VCaP (cell line): Measurements from ENCODE around the gene ACTR3.

Experiments
- H3K27ac ChIP-seq: fragments of 450-650 bp; 2 replicates; pipeline ENCODE4 v1.5.1; 2017
- CTCF ChIP-seq: fragments of 450-650 bp; conservative IDR thresholded peaks from 2 replicates; pipeline ENCODE4 v1.5.1; 2017; ENCODE audit warnings: mild to moderate bottlenecking, moderate library complexity

Gene ACTR3

DNA sequence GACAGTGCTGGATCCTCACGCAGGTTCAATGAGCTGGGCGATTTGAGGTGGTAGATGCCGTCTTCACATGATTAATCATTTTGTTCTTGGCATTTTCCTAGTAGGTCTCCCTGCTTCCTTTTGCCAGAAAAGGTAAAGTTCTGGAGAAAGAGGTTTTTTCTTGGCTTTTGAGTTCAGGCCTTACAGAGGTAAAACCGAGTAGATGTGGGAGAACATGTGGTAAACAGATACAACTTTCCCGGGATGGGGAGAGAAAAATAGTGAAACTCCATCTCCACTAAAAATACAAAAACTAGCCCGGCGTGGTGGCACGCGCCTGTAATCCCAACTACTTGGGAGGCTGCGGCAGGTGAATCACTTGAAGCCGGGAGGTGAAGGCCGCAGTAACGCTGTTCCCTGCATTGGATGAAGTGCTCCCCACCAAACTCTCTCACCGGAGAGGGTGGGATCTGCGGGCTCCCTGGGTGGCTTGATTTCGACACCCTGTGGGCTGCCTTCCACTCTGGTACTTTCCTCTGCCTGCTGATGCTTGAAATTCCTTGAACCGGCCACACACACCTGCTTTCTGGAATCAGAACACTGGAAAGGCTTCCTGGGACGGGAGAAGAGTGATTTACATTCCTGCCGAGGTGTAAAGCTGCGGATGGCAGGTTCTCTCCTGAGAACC lies 88.8 kb downstream of the ACTR3 start:
- TF ChIP-seq CTCF = no peak
- no peak overlapping the region for H3K27ac ChIP-seq

- H3K27ac ChIP-seq = no peak overlapping the region
- TF ChIP-seq CTCF = no peak
Measured at GRCh38 chr2:113979191-113980128, 89.6 kb downstream of the ACTR3 start.

DNA sequence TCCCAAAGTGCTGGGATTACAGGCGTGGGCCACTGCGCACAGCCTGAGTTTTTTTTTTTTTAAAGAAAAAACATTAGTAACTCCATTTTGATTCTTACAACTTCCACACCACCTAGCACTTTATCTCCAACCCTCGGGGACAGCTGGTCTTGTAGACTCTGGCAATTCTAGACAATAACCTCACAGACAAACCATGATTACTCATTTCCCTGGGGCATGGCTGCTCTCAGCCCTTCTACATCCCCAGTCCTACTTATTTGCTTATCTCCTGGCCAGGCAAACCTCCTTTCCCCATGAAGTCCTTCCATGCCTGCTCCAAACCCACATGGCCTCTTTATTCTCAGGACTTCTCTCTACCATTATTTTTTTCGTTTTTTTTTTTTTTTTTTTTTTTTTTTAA lies 91.1 kb downstream of the ACTR3 start:
- no peak for TF ChIP-seq CTCF
- no peak overlapping the region for H3K27ac ChIP-seq

DNA sequence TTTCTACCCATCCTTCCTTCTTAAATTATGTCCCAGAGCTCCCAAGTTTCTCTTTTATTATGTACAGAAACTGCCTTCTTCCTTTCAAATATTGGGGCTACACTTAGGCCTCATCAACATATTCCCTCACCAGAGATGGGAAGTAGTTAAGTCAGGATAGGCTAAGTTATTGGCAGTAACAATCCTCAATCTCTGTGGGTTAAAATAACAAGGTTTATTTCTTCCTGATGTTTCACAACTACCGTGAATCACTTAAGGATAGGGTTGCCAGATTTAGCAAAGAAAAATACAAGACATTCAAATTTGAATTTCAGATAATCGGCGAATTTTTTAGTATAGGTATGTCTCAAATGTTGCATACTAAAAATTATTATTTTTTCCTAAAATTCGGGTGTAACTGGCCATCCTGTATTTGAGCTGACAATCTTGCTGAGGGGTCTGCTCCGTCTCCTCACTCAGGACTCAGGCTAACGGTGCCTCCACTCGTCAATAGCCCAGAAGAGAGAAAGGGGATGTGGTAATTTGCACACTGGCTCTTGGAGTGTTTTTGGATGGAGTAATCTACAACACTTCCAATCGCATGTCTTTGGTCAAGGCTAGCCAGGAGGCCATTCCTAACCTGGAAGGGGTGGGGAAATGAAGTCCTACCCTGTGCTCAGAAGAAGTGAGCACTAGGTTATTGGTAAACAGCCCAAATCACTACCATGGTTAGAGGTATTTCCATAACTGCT lies 91.7 kb downstream of the ACTR3 start:
- no peak overlapping the region for H3K27ac ChIP-seq
- TF ChIP-seq CTCF = no peak

GRCh38 chr2:113985554-113986397 lies 95.9 kb downstream of the ACTR3 start:
- H3K27ac ChIP-seq = no peak overlapping the region
- TF ChIP-seq CTCF = no peak

DNA sequence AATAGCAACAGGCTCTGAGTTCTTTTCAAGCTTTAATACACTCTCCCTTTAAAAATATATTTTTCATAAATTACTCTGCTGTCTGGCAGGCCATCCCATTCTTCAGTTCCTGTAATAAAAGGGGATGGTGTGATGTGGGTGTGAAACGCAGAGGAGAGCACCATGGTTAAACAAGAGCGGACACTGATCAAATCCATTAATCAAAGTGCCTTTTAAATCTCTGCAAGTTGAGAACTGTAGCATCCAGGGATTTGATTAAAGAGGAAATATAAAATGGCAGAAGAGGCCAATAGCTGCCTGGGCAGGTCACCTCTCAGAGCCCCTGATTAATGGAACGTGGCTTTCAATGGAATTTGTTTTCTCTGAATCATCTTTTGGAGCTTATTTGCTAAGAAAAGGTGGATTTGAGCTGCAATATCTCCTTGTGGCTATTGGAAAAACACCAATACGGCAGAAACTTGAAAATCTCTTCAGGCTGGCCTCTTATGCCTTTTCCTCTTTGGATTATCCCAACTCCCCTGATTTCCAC lies 96.9 kb downstream of the ACTR3 start:
- TF ChIP-seq CTCF = no peak
- H3K27ac ChIP-seq = no peak overlapping the region
